AG09319 (cell line): ENCODE results near the gene KCNJ6.
"Not testable (repeated sequence)": the region's sequence is repeated elsewhere in the genome, so short reads cannot be mapped to it uniquely, and the experiment has no call there.

Experiments used
- DNase-seq: peaks from one replicate; pipeline ENCODE4 v3.0.0-alpha.2; 2010; ENCODE audit warnings: low read depth; ENCODE audit errors: extremely low read depth
- TF ChIP-seq, protein P1 (sequence below): IDR thresholded peaks from 2 replicates; pipeline ENCODE4 v1.5.1; 2011; ENCODE audit warnings: low read depth, mild to moderate bottlenecking, inconsistent platforms, low read length, moderate library complexity

Gene KCNJ6

DNA sequence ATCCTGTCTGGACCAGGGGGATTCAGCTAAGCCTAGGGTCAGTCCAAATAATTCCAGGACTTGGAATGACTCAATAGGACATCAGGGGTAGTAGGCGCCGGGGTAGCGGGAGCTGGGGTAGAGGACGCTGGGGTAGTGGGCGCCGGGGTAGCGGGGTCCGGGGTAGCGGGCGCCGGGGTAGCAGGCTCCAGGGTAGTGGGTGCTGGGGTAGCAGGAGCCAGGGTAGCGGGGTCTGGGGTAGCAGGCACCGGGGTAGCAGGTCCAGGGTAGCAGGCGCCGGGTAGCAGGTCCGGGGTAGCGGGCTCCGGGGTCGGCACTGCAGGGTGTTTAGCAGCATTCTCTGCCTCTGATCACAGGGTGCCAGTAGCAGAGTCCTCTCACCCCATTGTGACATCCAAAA, 248.9 kb downstream of the KCNJ6 start:
- no peak for DNase-seq
- TF ChIP-seq, protein P1, sequence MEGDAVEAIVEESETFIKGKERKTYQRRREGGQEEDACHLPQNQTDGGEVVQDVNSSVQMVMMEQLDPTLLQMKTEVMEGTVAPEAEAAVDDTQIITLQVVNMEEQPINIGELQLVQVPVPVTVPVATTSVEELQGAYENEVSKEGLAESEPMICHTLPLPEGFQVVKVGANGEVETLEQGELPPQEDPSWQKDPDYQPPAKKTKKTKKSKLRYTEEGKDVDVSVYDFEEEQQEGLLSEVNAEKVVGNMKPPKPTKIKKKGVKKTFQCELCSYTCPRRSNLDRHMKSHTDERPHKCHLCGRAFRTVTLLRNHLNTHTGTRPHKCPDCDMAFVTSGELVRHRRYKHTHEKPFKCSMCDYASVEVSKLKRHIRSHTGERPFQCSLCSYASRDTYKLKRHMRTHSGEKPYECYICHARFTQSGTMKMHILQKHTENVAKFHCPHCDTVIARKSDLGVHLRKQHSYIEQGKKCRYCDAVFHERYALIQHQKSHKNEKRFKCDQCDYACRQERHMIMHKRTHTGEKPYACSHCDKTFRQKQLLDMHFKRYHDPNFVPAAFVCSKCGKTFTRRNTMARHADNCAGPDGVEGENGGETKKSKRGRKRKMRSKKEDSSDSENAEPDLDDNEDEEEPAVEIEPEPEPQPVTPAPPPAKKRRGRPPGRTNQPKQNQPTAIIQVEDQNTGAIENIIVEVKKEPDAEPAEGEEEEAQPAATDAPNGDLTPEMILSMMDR: no peak

DNA sequence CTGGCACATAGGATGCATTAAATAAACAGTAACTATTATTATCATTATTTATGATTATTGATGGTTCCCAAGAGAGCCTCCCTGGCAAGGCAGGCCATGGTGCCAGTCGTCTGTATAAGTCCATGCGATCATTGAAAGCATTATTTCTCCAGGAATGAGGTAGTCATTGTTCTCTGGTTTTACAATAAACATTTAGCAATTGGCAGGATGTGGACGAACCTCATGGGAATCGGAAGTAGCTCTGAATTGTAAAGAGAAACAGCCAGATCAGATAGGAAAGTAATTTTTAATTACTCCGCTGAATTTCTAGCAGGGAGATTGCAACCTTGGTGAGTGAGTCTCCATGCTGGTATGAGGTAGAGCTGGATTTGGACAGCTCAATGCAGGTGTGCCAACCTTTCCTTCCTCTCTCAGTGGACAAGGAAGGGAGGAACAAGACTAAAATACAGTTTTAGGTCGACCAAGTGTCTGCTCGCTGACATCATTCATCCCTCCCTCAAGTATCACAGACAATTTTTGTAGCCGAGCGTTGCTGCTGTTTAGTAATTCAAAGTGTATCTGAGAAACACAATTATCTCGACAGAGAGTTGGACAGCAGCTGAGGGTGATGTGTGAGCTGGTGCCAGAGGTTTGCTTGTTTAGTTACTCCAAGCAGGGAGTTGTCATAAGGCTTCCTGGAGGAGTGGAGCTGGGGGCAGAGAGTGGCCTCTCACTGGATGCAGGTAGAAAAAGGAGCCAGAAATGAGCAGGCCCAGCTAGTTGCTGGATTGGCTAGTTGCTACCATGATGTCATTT, 250.8 kb downstream of the KCNJ6 start:
- TF ChIP-seq, protein P1: no peak
- no peak for DNase-seq

DNA sequence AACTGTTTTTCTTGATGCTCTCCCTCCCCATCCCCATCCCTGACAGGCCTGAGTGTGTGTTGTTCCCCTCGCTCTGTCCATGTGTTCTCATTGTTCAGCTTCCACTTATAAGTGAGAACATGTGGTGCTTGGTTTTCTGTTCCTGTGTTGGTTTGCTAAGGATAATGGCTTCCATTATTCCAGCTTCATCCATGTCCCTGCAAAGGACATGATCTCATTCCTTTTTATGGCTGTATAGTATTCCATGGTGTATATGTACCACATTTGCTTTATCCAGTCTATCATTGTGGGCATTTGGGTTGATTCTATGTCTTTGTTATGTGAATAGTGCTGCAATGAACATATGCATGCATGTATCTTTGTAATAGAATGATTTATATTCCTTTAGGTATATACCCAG, 254.0 kb downstream of the KCNJ6 start:
- not testable (repeated sequence) for DNase-seq

DNA sequence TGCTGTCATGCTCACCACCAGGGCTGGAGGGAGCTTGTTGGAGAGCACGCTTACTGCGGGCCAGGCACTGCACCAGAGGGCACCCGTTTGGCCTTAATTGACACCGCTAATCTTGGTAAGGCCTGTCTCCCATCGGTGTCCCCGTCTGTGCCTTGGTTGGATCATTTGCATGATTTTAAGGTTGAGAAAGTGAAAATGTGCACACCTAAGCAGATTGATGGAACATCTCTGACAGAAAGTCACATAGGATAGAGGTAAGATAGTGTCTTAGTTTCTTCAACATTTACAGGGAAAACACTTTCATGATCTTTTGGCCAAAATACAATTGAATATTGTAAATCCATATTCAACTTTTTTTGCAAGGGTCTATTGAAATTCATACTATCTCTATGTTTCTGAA, 255.5 kb downstream of the KCNJ6 start:
- no peak for DNase-seq
- TF ChIP-seq, protein P1: no peak

DNA sequence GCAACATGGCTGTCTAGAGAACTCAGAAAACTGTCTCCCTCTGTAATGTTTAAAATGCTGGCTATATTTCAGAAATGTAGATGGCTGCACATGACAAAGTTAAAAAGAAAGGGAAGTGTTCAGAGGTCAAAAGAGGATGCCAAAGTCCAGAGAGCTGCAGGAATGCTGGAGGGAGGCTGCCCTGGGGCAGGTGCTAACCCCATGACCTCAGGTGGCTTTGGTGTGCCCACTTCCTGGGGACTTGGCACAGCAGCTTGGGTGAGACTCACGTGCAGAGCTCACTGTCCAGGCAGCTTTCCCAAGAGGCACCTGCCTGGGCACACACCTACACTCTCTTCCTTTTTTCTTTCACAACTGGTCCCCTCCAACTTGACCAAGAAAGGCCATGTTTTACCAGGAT, 256.4 kb downstream of the KCNJ6 start:
- TF ChIP-seq, protein P1: no peak
- DNase-seq: no peak

DNA sequence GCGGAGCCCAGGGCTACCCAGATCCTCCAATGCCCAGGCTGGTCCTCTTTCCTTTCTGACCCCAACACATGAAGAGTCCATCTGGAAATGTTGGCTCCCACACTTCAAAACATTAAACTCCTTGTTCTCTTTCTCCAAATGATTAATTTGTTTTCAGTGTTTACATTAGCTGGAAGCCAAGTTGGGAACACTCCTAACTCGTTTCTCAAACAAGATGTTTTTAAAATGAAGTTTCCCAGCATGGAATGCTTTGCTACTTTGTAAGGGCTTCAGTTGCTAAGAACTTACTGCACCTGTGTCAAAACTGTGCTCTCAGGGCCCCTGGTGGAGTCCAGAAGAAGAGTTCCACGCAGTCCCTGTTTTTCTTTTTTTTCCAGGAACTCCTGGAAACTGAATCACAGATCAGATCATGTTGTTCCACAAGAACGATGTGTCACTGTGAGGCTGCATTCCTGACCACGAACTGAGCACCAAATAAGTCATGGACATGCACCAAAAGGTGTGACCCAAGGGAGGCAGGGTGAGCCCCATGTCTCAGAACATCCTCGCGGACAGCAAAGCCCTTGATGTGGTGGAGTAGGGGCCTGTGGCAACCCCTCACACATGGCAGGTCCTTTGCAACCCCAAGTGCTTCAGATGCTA, 257.3 kb downstream of the KCNJ6 start:
- DNase-seq: no peak
- TF ChIP-seq, protein P1: peak; percentile 15

DNA sequence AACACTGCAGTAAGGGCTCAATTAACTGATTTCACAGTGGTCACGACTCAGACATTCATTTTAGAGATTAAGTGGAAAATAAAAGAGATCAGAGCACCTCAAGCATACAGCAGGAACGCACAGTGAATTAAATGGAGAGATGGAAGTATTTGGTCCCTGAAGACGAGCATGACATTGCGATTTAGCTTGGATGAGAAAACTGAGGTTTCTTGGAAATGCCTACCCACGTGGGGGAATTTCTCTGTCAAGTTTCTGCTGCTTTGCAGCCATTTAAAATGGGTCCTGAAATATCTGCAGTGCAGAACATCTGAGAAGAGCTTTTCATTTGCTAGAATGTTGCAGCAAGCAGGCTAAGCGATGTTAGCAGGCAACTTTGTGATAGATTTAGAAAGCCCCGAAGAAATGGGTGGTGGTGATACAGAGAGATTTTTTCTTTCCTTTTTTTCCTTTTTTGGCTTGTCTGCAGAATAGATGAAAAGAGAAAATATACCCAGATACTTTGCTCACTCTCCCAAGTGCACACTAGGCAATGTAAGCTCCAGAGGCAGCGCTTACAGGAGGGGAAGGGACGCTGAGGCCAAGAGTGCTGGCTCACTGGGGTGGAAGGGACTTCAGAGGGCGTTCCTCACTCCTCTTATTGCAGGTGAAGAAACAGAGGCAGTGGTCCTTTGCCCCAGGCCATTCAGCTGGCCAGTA, 258.0 kb downstream of the KCNJ6 start:
- TF ChIP-seq, protein P1: no peak
- no peak for DNase-seq
